ENCODE results near the gene TAS2R41.

Gene TAS2R41

GRCh38 chr7:143477501-143478150 lies at the start of gene TAS2R41:
TSS of gene TAS2R41 (plus strand) at chr7:143477873. CDS start at chr7:143477873, 0 bp downstream.
- H3K36me3 Mint-ChIP-seq, result no peaks in the 10 kb centered on the region
- no peaks in the 10 kb centered on the region for H3K9me3 Mint-ChIP-seq (ENCODE audit: low read depth)

GRCh38 chr7:143429770-143430698 lies 47.6 kb upstream of the TAS2R41 start:
- H3K27ac Mint-ChIP-seq, result no peak overlapping the region
- peaks cover 16% of the 10 kb centered on the region for H3K4me1 Mint-ChIP-seq (ENCODE audit: low read depth)
- H3K4me3 Mint-ChIP-seq, result no peak overlapping the region
- H3K36me3 Mint-ChIP-seq, result peaks cover 7% of the 10 kb centered on the region
- H3K27me3 Mint-ChIP-seq, result no peaks in the 10 kb centered on the region
- H3K9me3 Mint-ChIP-seq (ENCODE audit: low read depth), result no peaks in the 10 kb centered on the region

More at GRCh38 chr7:143477501-143478150, at the start of gene TAS2R41:
- Mint-ChIP-seq H3K4me3 (no peak within 1 kb of the TSS), H3K27me3 (no peaks in the 10 kb centered on the region), H3K4me1 (ENCODE audit: low read depth) (peaks cover 27% of the 10 kb centered on the region), H3K27ac (no peak within 1 kb of the TSS)

GRCh38 chr7:143431109-143431508 lies 46.6 kb upstream of the TAS2R41 start:
- Mint-ChIP-seq H3K27ac (no peak overlapping the region), H3K9me3 (ENCODE audit: low read depth) (no peaks in the 10 kb centered on the region), H3K36me3 (peaks cover 11% of the 10 kb centered on the region), H3K4me3 (no peak overlapping the region), H3K4me1 (ENCODE audit: low read depth) (peaks cover 16% of the 10 kb centered on the region), H3K27me3 (no peaks in the 10 kb centered on the region)

GRCh38 chr7:143433759-143434158 lies 43.9 kb upstream of the TAS2R41 start:
- Mint-ChIP-seq H3K27ac (no peak overlapping the region), H3K9me3 (ENCODE audit: low read depth) (no peaks in the 10 kb centered on the region), H3K27me3 (no peaks in the 10 kb centered on the region), H3K4me3 (no peak overlapping the region), H3K4me1 (ENCODE audit: low read depth) (peaks cover 32% of the 10 kb centered on the region), H3K36me3 (peaks cover 12% of the 10 kb centered on the region)

- H3K9me3 Mint-ChIP-seq (ENCODE audit: low read depth), result no peaks in the 10 kb centered on the region
- peaks cover 14% of the 10 kb centered on the region for H3K36me3 Mint-ChIP-seq
- no peaks in the 10 kb centered on the region for H3K27me3 Mint-ChIP-seq
- H3K4me3 Mint-ChIP-seq, result no peak overlapping the region
- peaks cover 34% of the 10 kb centered on the region for H3K4me1 Mint-ChIP-seq (ENCODE audit: low read depth)
- H3K27ac Mint-ChIP-seq, result no peak overlapping the region
Measured at GRCh38 chr7:143434660-143435059, 43.0 kb upstream of the TAS2R41 start.

GRCh38 chr7:143435266-143435665 lies 42.4 kb upstream of the TAS2R41 start:
- Mint-ChIP-seq H3K4me1 (ENCODE audit: low read depth) (peaks cover 34% of the 10 kb centered on the region), H3K9me3 (ENCODE audit: low read depth) (no peaks in the 10 kb centered on the region)

GRCh38 chr7:143436325-143436946 lies 41.2 kb upstream of the TAS2R41 start:
- no peaks in the 10 kb centered on the region for H3K9me3 Mint-ChIP-seq (ENCODE audit: low read depth)
- H3K4me1 Mint-ChIP-seq (ENCODE audit: low read depth), result peaks cover 34% of the 10 kb centered on the region
- no peak overlapping the region for H3K4me3 Mint-ChIP-seq
- peaks cover 20% of the 10 kb centered on the region for H3K36me3 Mint-ChIP-seq
- no peaks in the 10 kb centered on the region for H3K27me3 Mint-ChIP-seq
- H3K27ac Mint-ChIP-seq, result peak overlapping the region; percentile 16

More at GRCh38 chr7:143435266-143435665, 42.4 kb upstream of the TAS2R41 start:
- no peaks in the 10 kb centered on the region for H3K27me3 Mint-ChIP-seq
- no peak overlapping the region for H3K4me3 Mint-ChIP-seq
- H3K36me3 Mint-ChIP-seq, result peaks cover 17% of the 10 kb centered on the region
- H3K27ac Mint-ChIP-seq, result no peak overlapping the region

- H3K27me3 Mint-ChIP-seq, result no peaks in the 10 kb centered on the region
- no peak overlapping the region for H3K4me3 Mint-ChIP-seq
- no peaks in the 10 kb centered on the region for H3K9me3 Mint-ChIP-seq (ENCODE audit: low read depth)
- peaks cover 31% of the 10 kb centered on the region for H3K4me1 Mint-ChIP-seq (ENCODE audit: low read depth)
- peaks cover 27% of the 10 kb centered on the region for H3K36me3 Mint-ChIP-seq
- H3K27ac Mint-ChIP-seq, result peak overlapping the region; percentile 25
Measured at GRCh38 chr7:143437578-143437977, 40.1 kb upstream of the TAS2R41 start.

- H3K4me3 Mint-ChIP-seq, result no peak overlapping the region
- H3K27ac Mint-ChIP-seq, result no peak overlapping the region
- peaks cover 26% of the 10 kb centered on the region for H3K36me3 Mint-ChIP-seq
- no peaks in the 10 kb centered on the region for H3K27me3 Mint-ChIP-seq
- peaks cover 31% of the 10 kb centered on the region for H3K4me1 Mint-ChIP-seq (ENCODE audit: low read depth)
- H3K9me3 Mint-ChIP-seq (ENCODE audit: low read depth), result no peaks in the 10 kb centered on the region
Measured at GRCh38 chr7:143439866-143440265, 37.8 kb upstream of the TAS2R41 start.

- no peaks in the 10 kb centered on the region for H3K9me3 Mint-ChIP-seq (ENCODE audit: low read depth)
- peaks cover 21% of the 10 kb centered on the region for H3K36me3 Mint-ChIP-seq
- H3K4me3 Mint-ChIP-seq, result no peak within 1 kb of the TSS
- H3K4me1 Mint-ChIP-seq (ENCODE audit: low read depth), result peaks cover 10% of the 10 kb centered on the region
- no peak within 1 kb of the TSS for H3K27ac Mint-ChIP-seq
- no peaks in the 10 kb centered on the region for H3K27me3 Mint-ChIP-seq
Measured at GRCh38 chr7:143443153-143443552, 34.5 kb upstream of the TAS2R41 start, which contains the start of gene TAS2R60. TSS of gene TAS2R60 (plus strand) at chr7:143443453. CDS start at chr7:143443453, 0 bp downstream.

GRCh38 chr7:143444063-143444782 lies 33.5 kb upstream of the TAS2R41 start:
- no peak overlapping the region for H3K27ac Mint-ChIP-seq

GRCh38 chr7:143444785-143445184 lies 32.9 kb upstream of the TAS2R41 start:
- Mint-ChIP-seq H3K4me3 (no peak overlapping the region), H3K27me3 (no peaks in the 10 kb centered on the region), H3K9me3 (ENCODE audit: low read depth) (no peaks in the 10 kb centered on the region), H3K36me3 (peaks cover 17% of the 10 kb centered on the region), H3K27ac (no peak overlapping the region), H3K4me1 (ENCODE audit: low read depth) (peaks cover 2% of the 10 kb centered on the region)

More at GRCh38 chr7:143444063-143444782, 33.5 kb upstream of the TAS2R41 start:
- Mint-ChIP-seq H3K9me3 (ENCODE audit: low read depth) (no peaks in the 10 kb centered on the region), H3K4me3 (no peak overlapping the region), H3K27me3 (no peaks in the 10 kb centered on the region), H3K36me3 (peaks cover 19% of the 10 kb centered on the region), H3K4me1 (ENCODE audit: low read depth) (peaks cover 5% of the 10 kb centered on the region)

GRCh38 chr7:143447466-143447865 lies 30.2 kb upstream of the TAS2R41 start:
- H3K27me3 Mint-ChIP-seq, result no peaks in the 10 kb centered on the region
- H3K4me1 Mint-ChIP-seq (ENCODE audit: low read depth), result peaks cover 9% of the 10 kb centered on the region
- H3K36me3 Mint-ChIP-seq, result peaks cover 14% of the 10 kb centered on the region
- no peaks in the 10 kb centered on the region for H3K9me3 Mint-ChIP-seq (ENCODE audit: low read depth)
- no peak overlapping the region for H3K27ac Mint-ChIP-seq
- H3K4me3 Mint-ChIP-seq, result no peak overlapping the region

- Mint-ChIP-seq H3K27ac (no peak overlapping the region), H3K36me3 (peaks cover 14% of the 10 kb centered on the region), H3K4me3 (no peak overlapping the region), H3K27me3 (no peaks in the 10 kb centered on the region), H3K9me3 (ENCODE audit: low read depth) (no peaks in the 10 kb centered on the region), H3K4me1 (ENCODE audit: low read depth) (peaks cover 19% of the 10 kb centered on the region)
Measured at GRCh38 chr7:143448429-143448828, 29.2 kb upstream of the TAS2R41 start.

All from activated naive CD8-positive, alpha-beta T cell (primary cell).